BJ (cell line): ENCODE data around the gene ANP32E. TPM values are rescaled to one million over a fixed set of nuclear protein-coding genes. Genes with fewer than 3 reads are reported as not detected.

ENCODE experiments used
- CTCF ChIA-PET: fragments of 350-600 bp; formaldehyde crosslinking; extraction: SDS; loops from one replicate; lab custom pipeline; 2021; ENCODE audit warnings: antibody characterized with exemption, inconsistent platforms; lab: Yijun Ruan, JAX
- POLR2A ChIA-PET: fragments of 300-600 bp; sonication (Branson Sonifier 250); formaldehyde crosslinking; extraction: SDS; loops from one replicate; lab custom pipeline; 2021; ENCODE audit warnings: antibody characterized with exemption; lab: Charles Lee
- DNase-seq: peaks from one replicate; pipeline ENCODE4 v3.0.0-alpha.2; 2011; ENCODE audit warnings: low read depth
- H3K27me3 ChIP-seq: 2 replicates; pipeline ENCODE4 v1.6.0; 2011; ENCODE audit warnings: low read length; ENCODE audit not compliant: control insufficient read depth, insufficient read depth
- H3K36me3 ChIP-seq: 2 replicates; pipeline ENCODE4 v1.5.1; 2011; ENCODE audit warnings: low read length; ENCODE audit not compliant: control insufficient read depth, insufficient read depth
- H3K4me3 ChIP-seq: 2 replicates; pipeline ENCODE4 v1.5.1; 2011; ENCODE audit warnings: low read depth, mild to moderate bottlenecking, control low read depth, low read length
- polyA plus RNA-seq: library from polyadenylated mRNA; depleted of rRNA; stranded (reverse); fragments of >200 nt; gene quantifications from 2 replicates; pipeline ENCODE4 v1.2.3, GENCODE V29; 2011
- TF ChIP-seq, protein P1 (sequence below): IDR thresholded peaks from 2 replicates; pipeline ENCODE4 v1.5.1; 2011; ENCODE audit warnings: low read depth, mild to moderate bottlenecking, control low read depth, inconsistent platforms, low read length, moderate library complexity; ENCODE audit not compliant: insufficient read depth

The ANP32E gene
- polyA plus RNA-seq, 1 experiment: 6.1 TPM

GRCh38 chr1:150185481-150185880 lies 50.4 kb downstream of the ANP32E start:
- CTCF ChIA-PET: interaction anchor here (0.5 to 3.5 kb wide), 5 partner anchors 8 to 113 kb away, joined by 3 to 26 read pairs (median 24); no protein-coding TSS in a partner anchor

DNA sequence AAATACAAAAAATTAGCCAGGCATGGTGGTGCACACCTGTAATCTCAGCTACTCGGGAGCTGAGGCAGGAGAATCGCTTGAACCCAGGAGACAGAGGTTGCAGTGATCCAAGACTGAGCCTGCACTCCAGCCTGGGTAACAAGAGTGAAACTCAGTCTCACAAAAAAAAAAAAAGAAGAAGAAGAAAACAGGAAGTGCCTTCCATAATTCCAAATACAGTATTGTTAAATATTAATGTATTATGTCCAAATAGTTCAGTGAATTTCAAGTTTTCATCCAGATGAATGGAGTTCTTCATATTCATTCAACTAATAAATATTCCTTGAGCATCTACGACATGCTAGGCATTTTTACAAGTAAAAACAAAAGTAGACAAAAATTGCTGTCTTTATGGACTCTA lies 52.9 kb downstream of the ANP32E start:
- DNase-seq: no peak
- POLR2A ChIA-PET: no interaction called here
- no peak overlapping the region for H3K4me3 ChIP-seq
- no peaks in the 10 kb centered on the region for H3K27me3 ChIP-seq
- TF ChIP-seq, protein P1, sequence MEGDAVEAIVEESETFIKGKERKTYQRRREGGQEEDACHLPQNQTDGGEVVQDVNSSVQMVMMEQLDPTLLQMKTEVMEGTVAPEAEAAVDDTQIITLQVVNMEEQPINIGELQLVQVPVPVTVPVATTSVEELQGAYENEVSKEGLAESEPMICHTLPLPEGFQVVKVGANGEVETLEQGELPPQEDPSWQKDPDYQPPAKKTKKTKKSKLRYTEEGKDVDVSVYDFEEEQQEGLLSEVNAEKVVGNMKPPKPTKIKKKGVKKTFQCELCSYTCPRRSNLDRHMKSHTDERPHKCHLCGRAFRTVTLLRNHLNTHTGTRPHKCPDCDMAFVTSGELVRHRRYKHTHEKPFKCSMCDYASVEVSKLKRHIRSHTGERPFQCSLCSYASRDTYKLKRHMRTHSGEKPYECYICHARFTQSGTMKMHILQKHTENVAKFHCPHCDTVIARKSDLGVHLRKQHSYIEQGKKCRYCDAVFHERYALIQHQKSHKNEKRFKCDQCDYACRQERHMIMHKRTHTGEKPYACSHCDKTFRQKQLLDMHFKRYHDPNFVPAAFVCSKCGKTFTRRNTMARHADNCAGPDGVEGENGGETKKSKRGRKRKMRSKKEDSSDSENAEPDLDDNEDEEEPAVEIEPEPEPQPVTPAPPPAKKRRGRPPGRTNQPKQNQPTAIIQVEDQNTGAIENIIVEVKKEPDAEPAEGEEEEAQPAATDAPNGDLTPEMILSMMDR: no peak
- CTCF ChIA-PET: interaction anchor here (0.8 to 1.5 kb wide), 4 partner anchors 11 to 114 kb away, joined by 3 to 6 read pairs (median 4); no protein-coding TSS in a partner anchor
- no peaks in the 10 kb centered on the region for H3K36me3 ChIP-seq

More at GRCh38 chr1:150185481-150185880, 50.4 kb downstream of the ANP32E start:
- no peak overlapping the region for H3K4me3 ChIP-seq
- DNase-seq: no peak
- TF ChIP-seq, protein P1: no peak
- no peaks in the 10 kb centered on the region for H3K36me3 ChIP-seq
- POLR2A ChIA-PET: no interaction called here
- H3K27me3 ChIP-seq: no peaks in the 10 kb centered on the region

DNA sequence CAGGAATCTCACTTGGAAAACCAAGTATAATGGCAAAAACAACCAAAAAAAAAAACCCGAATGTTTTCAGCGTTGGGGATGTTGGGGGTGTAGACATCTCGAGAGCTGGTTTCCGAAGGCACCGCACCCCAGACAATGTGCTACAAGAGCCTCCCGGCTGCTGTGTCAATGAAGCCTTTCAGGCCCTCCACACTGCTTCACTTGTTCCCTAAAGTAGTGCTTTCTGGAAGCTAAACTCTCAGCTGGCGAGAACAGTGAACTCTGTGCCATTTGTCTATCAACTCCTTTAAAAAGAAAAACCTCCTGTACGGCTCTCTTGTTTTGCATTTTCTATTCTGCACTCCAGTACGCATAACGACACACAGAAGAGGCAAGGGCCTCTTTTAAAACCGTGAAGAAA lies 53.7 kb downstream of the ANP32E start:
- Histone ChIP-seq H3K36me3 (no peaks in the 10 kb centered on the region), H3K27me3 (no peaks in the 10 kb centered on the region), H3K4me3 (no peak overlapping the region)
- no peak for DNase-seq
- CTCF ChIA-PET: interaction anchor here (0.8 to 0.9 kb wide), 2 partner anchors 14 to 16 kb away, joined by 3 read pairs; no protein-coding TSS in a partner anchor
- POLR2A ChIA-PET: interaction anchor here (0.6 kb wide), 2 partner anchors 139 to 289 kb away, joined by 3 to 14 read pairs; no protein-coding TSS in a partner anchor
- TF ChIP-seq, protein P1: no peak

DNA sequence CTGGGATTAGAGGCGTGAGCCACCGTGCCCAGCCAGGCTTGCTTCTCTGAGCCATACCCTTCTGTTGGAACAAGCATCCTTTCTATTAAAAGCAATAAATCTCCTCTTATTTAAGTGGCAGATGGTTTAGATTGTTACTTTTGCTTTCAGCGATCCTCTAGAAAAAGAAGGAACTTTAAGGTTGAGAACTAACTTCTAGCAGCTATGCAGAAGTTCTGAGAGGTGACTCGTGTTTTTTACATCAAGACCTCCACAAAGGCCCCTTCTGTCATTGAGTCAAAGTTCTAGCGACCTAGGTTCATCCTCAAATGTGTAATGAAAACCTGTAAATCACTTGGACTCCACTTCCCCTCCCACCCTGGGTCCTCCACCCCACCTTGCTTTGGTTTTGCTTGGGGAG lies 55.4 kb downstream of the ANP32E start:
- no peak for DNase-seq
- H3K4me3 ChIP-seq: no peak overlapping the region
- TF ChIP-seq, protein P1: no peak
- ChIA-PET POLR2A (no interaction called here), CTCF (interaction anchor here (1.4 kb wide), 1 partner anchor 18 kb away, joined by 3 read pairs; no protein-coding TSS in a partner anchor)
- no peaks in the 10 kb centered on the region for H3K27me3 ChIP-seq
- no peaks in the 10 kb centered on the region for H3K36me3 ChIP-seq

- no peak overlapping the region for H3K4me3 ChIP-seq
- no peak for DNase-seq
- no peaks in the 10 kb centered on the region for H3K36me3 ChIP-seq
- TF ChIP-seq, protein P1: no peak
- no peaks in the 10 kb centered on the region for H3K27me3 ChIP-seq
- POLR2A ChIA-PET: no interaction called here
- CTCF ChIA-PET: no interaction called here
These were observed 56.0 kb downstream of the ANP32E start for GRCh38 chr1:150179867-150180266.
